Measurements from ENCODE around the gene TANK.
"Not testable (repeated sequence)": the region's sequence is repeated elsewhere in the genome, so short reads cannot be mapped to it uniquely, and the experiment has no call there.

TANK gene

DNA sequence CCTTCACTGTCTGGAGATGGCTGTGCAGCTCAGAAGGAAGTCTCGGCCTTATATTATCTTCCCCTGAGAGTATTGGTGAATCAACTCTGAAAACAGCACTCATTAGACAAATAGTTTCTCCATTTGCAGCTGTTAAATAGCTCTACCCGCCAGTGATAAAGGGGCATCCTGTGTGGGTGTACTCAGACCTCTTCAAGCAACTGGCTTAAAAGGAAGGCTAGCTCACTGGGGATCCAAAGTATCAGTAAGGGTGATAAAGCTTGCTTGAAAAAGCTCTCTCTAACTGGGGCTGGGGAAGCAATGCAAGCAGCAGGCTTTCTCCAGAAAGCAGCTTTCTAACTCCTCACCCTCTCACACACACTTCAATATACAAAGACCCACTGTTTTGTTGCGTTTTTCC is 83.1 kb downstream of the TANK start:
- Histone ChIP-seq H3K9me2 (replicated peaks; ENCODE audit: control insufficient read depth, low read length) (no peaks in the 10 kb centered on the region), H4K20me1 (ENCODE audit: control insufficient read depth, insufficient read depth, low read depth, low read length) (no peaks in the 10 kb centered on the region), H3K27ac (ENCODE audit: low read depth, low read length) (peak overlapping the region; percentile 87), H3K27me3 (ENCODE audit: control insufficient read depth, low read length) (no peaks in the 10 kb centered on the region), H3K4me1 (ENCODE audit: control insufficient read depth, low read length) (peaks cover 88% of the 10 kb centered on the region), H3K79me2 (ENCODE audit: control insufficient read depth, low read length) (peaks cover 20% of the 10 kb centered on the region), H3K4me3 (ENCODE audit: low read length) (peak overlapping the region; percentile 73), H3K36me3 (ENCODE audit: control insufficient read depth, low read length) (peaks cover 5% of the 10 kb centered on the region; the same call in 1 of the 2 replicates), H3K9me3 (ENCODE audit: control insufficient read depth, insufficient read depth, low read length) (no peaks in the 10 kb centered on the region), H3F3A (ENCODE audit: control insufficient read depth, insufficient read depth) (peaks cover 63% of the 10 kb centered on the region), H3K4me2 (ENCODE audit: low read length) (peak overlapping the region; percentile 88)
- TF ChIP-seq, protein P1, sequence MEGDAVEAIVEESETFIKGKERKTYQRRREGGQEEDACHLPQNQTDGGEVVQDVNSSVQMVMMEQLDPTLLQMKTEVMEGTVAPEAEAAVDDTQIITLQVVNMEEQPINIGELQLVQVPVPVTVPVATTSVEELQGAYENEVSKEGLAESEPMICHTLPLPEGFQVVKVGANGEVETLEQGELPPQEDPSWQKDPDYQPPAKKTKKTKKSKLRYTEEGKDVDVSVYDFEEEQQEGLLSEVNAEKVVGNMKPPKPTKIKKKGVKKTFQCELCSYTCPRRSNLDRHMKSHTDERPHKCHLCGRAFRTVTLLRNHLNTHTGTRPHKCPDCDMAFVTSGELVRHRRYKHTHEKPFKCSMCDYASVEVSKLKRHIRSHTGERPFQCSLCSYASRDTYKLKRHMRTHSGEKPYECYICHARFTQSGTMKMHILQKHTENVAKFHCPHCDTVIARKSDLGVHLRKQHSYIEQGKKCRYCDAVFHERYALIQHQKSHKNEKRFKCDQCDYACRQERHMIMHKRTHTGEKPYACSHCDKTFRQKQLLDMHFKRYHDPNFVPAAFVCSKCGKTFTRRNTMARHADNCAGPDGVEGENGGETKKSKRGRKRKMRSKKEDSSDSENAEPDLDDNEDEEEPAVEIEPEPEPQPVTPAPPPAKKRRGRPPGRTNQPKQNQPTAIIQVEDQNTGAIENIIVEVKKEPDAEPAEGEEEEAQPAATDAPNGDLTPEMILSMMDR (IDR thresholded peaks at IDR 0.05; ENCODE audit: low read depth, low read length, poor library complexity, severe bottlenecking): no peak
- no peak for TF ChIP-seq EZH2phosphoT487 (IDR thresholded peaks at IDR 0.05; ENCODE audit: borderline replicate concordance, low read length)

DNA sequence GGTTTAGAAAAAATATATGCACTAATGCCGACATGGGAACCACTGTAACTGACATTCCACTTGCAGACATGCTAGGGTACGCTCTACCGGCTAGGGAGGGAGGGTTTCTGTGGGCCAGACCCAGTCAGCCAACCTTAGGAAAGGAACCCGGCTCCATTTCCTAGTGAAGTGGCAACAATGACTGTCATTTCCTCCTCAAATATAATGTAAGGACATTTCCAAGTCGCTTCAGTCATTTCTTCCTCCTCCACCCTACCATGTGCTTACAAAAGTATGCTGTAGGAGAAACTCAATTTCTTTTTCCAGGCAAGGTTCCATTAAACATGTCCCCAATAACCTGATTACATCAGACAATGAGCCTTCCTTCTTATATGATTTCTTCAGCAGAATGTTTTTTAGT is 83.7 kb downstream of the TANK start:
- no peaks in the 10 kb centered on the region for H3K9me2 ChIP-seq (replicated peaks; ENCODE audit: control insufficient read depth, low read length)
- H3K4me1 ChIP-seq (ENCODE audit: control insufficient read depth, low read length): peaks cover 89% of the 10 kb centered on the region
- H4K20me1 ChIP-seq (ENCODE audit: control insufficient read depth, insufficient read depth, low read depth, low read length): no peaks in the 10 kb centered on the region
- peaks cover 20% of the 10 kb centered on the region for H3K79me2 ChIP-seq (ENCODE audit: control insufficient read depth, low read length)
- peaks cover 5% of the 10 kb centered on the region; the same call in 1 of the 2 replicates for H3K36me3 ChIP-seq (ENCODE audit: control insufficient read depth, low read length)
- no peaks in the 10 kb centered on the region for H3K9me3 ChIP-seq (ENCODE audit: control insufficient read depth, insufficient read depth, low read length)
- H3F3A ChIP-seq (ENCODE audit: control insufficient read depth, insufficient read depth): peaks cover 66% of the 10 kb centered on the region
- H3K27me3 ChIP-seq (ENCODE audit: control insufficient read depth, low read length): no peaks in the 10 kb centered on the region
- H3K4me2 ChIP-seq (ENCODE audit: low read length): peak overlapping the region; percentile 88
- peak overlapping the region; percentile 87 for H3K27ac ChIP-seq (ENCODE audit: low read depth, low read length)
- H3K4me3 ChIP-seq (ENCODE audit: low read length): peak overlapping the region; percentile 73
- TF ChIP-seq, protein P1 (IDR thresholded peaks at IDR 0.05; ENCODE audit: low read depth, low read length, poor library complexity, severe bottlenecking): no peak
- TF ChIP-seq EZH2phosphoT487 (IDR thresholded peaks at IDR 0.05; ENCODE audit: borderline replicate concordance, low read length): no peak

DNA sequence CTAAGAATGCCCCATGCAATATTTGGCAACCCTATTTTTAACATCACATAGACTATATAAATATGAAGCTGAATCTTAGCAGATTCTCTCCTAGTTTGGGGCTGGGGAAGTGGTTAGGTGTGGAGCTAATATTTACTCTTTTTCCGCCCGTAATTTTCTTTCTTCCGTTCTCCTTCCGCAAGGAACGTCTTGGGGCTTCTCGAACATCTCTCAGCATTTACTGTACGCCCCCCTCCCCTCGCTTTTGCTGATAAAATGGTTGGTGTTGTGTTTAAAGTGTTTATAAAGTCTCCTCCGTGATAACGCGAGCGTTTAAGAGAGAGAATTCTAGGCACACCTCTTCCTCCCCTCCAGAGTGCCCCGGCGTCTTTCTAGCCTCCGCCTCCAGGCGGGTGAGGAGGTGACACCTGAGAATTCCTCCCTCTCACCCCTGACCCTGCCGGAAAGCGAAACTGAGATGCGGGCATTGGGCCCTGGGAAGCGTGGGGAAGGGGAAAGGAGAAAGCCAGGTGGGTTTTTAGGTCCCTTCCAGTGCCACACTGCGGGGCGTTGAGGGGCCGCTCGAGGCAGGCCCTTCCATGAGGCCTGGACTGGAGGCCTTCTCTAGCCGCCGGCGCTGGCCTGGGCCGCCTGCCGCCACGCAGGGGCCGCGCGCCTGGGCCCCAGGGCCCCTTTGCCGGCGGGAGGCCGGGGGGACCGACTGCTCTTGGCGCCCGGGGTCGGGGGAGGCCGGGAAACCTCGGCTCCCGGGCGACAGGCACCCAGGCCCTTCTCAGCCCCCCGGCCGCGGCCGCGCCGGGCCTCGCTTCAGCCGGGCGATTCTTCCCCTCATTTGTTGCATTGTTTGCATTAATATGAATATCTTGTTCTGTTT is 84.4 kb downstream of the TANK start:
- not testable (repeated sequence) for H4K20me1 ChIP-seq (ENCODE audit: control insufficient read depth, insufficient read depth, low read depth, low read length); H3K27me3 ChIP-seq (ENCODE audit: control insufficient read depth, low read length); H3K9me2 ChIP-seq (replicated peaks; ENCODE audit: control insufficient read depth, low read length); H3K36me3 ChIP-seq (ENCODE audit: control insufficient read depth, low read length); H3K9me3 ChIP-seq (ENCODE audit: control insufficient read depth, insufficient read depth, low read length)
- H3K4me1 ChIP-seq (ENCODE audit: control insufficient read depth, low read length): peaks cover 89% of the 10 kb centered on the region
- H3K4me2 ChIP-seq (ENCODE audit: low read length): peak overlapping the region; percentile 88
- H3K79me2 ChIP-seq (ENCODE audit: control insufficient read depth, low read length): peaks cover 20% of the 10 kb centered on the region
- H3F3A ChIP-seq (ENCODE audit: control insufficient read depth, insufficient read depth): peaks cover 71% of the 10 kb centered on the region
- H3K27ac ChIP-seq (ENCODE audit: low read depth, low read length): peak overlapping the region; percentile 87
- peak overlapping the region; percentile 73 for H3K4me3 ChIP-seq (ENCODE audit: low read length)

DNA sequence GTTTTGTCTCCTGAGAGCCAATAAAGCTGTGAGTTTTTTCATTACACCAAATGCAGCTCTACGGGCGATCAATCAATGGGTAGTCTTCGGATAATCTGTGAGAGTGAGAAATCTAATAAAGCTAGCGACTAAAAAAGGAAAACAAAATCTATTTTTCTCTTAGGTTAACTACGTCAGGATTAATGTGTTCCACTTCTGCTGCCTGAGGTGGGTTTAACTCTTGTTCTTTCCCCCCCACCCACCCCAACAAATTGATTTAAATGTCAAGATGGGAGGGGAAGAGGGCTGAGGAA is 85.0 kb downstream of the TANK start:
- H3K4me2 ChIP-seq (ENCODE audit: low read length): peak overlapping the region; percentile 88
- H3F3A ChIP-seq (ENCODE audit: control insufficient read depth, insufficient read depth): peaks cover 66% of the 10 kb centered on the region
- peak overlapping the region; percentile 87 for H3K27ac ChIP-seq (ENCODE audit: low read depth, low read length)
- no peaks in the 10 kb centered on the region for H3K27me3 ChIP-seq (ENCODE audit: control insufficient read depth, low read length)
- H3K4me1 ChIP-seq (ENCODE audit: control insufficient read depth, low read length): peaks cover 89% of the 10 kb centered on the region
- no peaks in the 10 kb centered on the region for H3K9me2 ChIP-seq (replicated peaks; ENCODE audit: control insufficient read depth, low read length)
- peaks cover 20% of the 10 kb centered on the region for H3K79me2 ChIP-seq (ENCODE audit: control insufficient read depth, low read length)
- TF ChIP-seq EZH2phosphoT487 (IDR thresholded peaks at IDR 0.05; ENCODE audit: borderline replicate concordance, low read length): no peak
- H3K36me3 ChIP-seq (ENCODE audit: control insufficient read depth, low read length): peaks cover 5% of the 10 kb centered on the region; the same call in 1 of the 2 replicates
- H4K20me1 ChIP-seq (ENCODE audit: control insufficient read depth, insufficient read depth, low read depth, low read length): no peaks in the 10 kb centered on the region
- peak overlapping the region; percentile 73 for H3K4me3 ChIP-seq (ENCODE audit: low read length)
- no peaks in the 10 kb centered on the region for H3K9me3 ChIP-seq (ENCODE audit: control insufficient read depth, insufficient read depth, low read length)

Measured in DOHH2 (cell line).